DND-41 (cell line): Measurements from ENCODE around the gene BAG5.

Experiments used
- CTCF ChIP-seq: IDR thresholded peaks from 2 replicates; pipeline ENCODE4 v1.5.1; 2012; ENCODE audit warnings: borderline replicate concordance, low read length, moderate library complexity, mild to moderate bottlenecking; ENCODE audit not compliant: poor library complexity, severe bottlenecking; ENCODE audit errors: extremely low read depth
- EZH2 ChIP-seq: IDR thresholded peaks from 3 replicates; pipeline ENCODE4 v1.6.1; 2012; ENCODE audit warnings: borderline replicate concordance, low read depth, mild to moderate bottlenecking, moderate library complexity, low read length, inconsistent platforms; ENCODE audit not compliant: severe bottlenecking

DNA sequence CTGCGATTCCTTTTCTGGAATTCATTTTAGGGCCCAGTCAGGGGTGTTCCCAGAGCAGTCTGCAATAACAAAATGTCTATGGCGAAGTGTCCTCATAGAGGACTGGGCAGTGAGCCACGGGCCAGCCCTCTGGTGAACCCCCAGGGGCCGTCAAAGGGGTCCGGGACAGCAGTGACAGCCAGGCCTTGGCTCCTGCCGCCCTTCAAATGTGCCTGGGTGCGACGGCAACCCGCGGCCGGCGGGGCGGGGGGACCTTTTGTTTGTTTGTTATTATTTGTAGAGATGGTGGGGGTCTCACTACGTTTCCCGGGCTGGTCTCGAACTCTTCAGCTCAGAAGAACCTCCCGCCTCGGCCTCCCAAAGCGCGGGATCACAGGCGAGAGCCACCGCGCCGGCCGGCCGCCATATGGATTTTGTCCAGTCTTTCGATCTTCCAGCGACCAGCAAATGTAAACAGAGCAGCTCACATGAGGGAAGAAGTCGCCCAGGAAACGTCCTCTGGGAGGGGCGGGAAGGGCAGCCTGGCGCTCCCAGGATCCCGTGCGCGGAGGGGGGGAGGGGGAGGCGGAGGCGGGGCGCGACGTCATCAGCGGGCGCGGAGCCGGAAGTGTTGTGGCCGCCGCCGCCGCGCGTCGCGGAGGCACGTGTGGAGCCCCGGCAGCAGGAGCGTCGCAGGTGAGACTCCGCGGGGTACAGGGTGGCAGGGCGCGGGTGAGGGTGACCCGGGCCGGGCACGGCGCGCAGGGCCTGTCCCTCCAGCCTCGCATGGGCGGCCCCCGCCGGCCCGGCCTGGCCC lies 33.7 kb downstream of the BAG5 start, which contains the start of gene TRMT61A:
- TF ChIP-seq CTCF = no peak
- TF ChIP-seq EZH2 = no peak
